Hematopoietic multipotent progenitor cell treated with erythropoietin and hydrocortisone succinate and interleukin-3 and kit ligand, for 8 days (in vitro differentiated cells): ENCODE measurements around the gene PRDX5.

Experiments
- DNase-seq: peaks from one replicate; pipeline ENCODE4 v3.0.0-alpha.2; 2015

The PRDX5 gene

GRCh38 chr11:64349404-64349803, 31.5 kb downstream of the PRDX5 start:
- DNase-seq = no peak

- no peak for DNase-seq
These were observed 33.3 kb downstream of the PRDX5 start for GRCh38 chr11:64351136-64351631.

- DNase-seq = no peak
These were observed 34.4 kb downstream of the PRDX5 start for GRCh38 chr11:64352099-64352994.

GRCh38 chr11:64352995-64353714, 35.2 kb downstream of the PRDX5 start:
- no peak for DNase-seq

- no peak for DNase-seq
These were observed 36.0 kb downstream of the PRDX5 start for GRCh38 chr11:64353715-64354506.

GRCh38 chr11:64355078-64355940, 37.4 kb downstream of the PRDX5 start:
- DNase-seq = peak; percentile 85

GRCh38 chr11:64356498-64357411, 38.8 kb downstream of the PRDX5 start:
- DNase-seq = peak; percentile 71

- DNase-seq = no peak
These were observed 39.5 kb downstream of the PRDX5 start for GRCh38 chr11:64357446-64357845.

GRCh38 chr11:64357904-64358535, 40.1 kb downstream of the PRDX5 start:
- peak; percentile 38 for DNase-seq

GRCh38 chr11:64358536-64358906, 40.6 kb downstream of the PRDX5 start:
- no peak for DNase-seq

- DNase-seq = peak; percentile 61
These were observed 41.2 kb downstream of the PRDX5 start, which contains the start of gene RPS6KA4 for GRCh38 chr11:64358907-64359711. Gene RPS6KA4 (plus strand): TSS chr11:64359162. CDS start chr11:64359236, 74 bp downstream.

- peak; percentile 32 for DNase-seq
These were observed 42.0 kb downstream of the PRDX5 start for GRCh38 chr11:64359712-64360445.

- no peak for DNase-seq
These were observed 42.6 kb downstream of the PRDX5 start for GRCh38 chr11:64360448-64360921.

- DNase-seq = no peak
These were observed 43.7 kb downstream of the PRDX5 start for GRCh38 chr11:64361659-64362058.

GRCh38 chr11:64362339-64362738, 44.4 kb downstream of the PRDX5 start:
- DNase-seq = no peak

- no peak for DNase-seq
These were observed 46.5 kb downstream of the PRDX5 start for GRCh38 chr11:64364435-64364834.

- no peak for DNase-seq
These were observed 47.0 kb downstream of the PRDX5 start for GRCh38 chr11:64364911-64365310.

- DNase-seq = no peak
These were observed 48.8 kb downstream of the PRDX5 start for GRCh38 chr11:64366751-64367150.
